ENCODE results near the gene POLR3A.
"Not testable (repeated sequence)": the region's sequence is repeated elsewhere in the genome, so short reads cannot be mapped to it uniquely, and the experiment has no call there.

The POLR3A gene

GRCh38 chr10:78009662-78010061, 19.7 kb downstream of the POLR3A start:
- TF ChIP-seq, protein P1, sequence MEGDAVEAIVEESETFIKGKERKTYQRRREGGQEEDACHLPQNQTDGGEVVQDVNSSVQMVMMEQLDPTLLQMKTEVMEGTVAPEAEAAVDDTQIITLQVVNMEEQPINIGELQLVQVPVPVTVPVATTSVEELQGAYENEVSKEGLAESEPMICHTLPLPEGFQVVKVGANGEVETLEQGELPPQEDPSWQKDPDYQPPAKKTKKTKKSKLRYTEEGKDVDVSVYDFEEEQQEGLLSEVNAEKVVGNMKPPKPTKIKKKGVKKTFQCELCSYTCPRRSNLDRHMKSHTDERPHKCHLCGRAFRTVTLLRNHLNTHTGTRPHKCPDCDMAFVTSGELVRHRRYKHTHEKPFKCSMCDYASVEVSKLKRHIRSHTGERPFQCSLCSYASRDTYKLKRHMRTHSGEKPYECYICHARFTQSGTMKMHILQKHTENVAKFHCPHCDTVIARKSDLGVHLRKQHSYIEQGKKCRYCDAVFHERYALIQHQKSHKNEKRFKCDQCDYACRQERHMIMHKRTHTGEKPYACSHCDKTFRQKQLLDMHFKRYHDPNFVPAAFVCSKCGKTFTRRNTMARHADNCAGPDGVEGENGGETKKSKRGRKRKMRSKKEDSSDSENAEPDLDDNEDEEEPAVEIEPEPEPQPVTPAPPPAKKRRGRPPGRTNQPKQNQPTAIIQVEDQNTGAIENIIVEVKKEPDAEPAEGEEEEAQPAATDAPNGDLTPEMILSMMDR (conservative IDR thresholded peaks at IDR 0.05; ENCODE audit: low read depth, low read length), result no peak
- H3K4me3 ChIP-seq (ENCODE audit: low read length), result no peak overlapping the region
- no peak for DNase-seq (ENCODE audit: low read depth)

GRCh38 chr10:78007172-78007571, 22.1 kb downstream of the POLR3A start:
- no peak overlapping the region for H3K4me3 ChIP-seq (ENCODE audit: low read length)
- TF ChIP-seq, protein P1 (conservative IDR thresholded peaks at IDR 0.05; ENCODE audit: low read depth, low read length), result no peak
- no peak for DNase-seq (ENCODE audit: low read depth)

DNA sequence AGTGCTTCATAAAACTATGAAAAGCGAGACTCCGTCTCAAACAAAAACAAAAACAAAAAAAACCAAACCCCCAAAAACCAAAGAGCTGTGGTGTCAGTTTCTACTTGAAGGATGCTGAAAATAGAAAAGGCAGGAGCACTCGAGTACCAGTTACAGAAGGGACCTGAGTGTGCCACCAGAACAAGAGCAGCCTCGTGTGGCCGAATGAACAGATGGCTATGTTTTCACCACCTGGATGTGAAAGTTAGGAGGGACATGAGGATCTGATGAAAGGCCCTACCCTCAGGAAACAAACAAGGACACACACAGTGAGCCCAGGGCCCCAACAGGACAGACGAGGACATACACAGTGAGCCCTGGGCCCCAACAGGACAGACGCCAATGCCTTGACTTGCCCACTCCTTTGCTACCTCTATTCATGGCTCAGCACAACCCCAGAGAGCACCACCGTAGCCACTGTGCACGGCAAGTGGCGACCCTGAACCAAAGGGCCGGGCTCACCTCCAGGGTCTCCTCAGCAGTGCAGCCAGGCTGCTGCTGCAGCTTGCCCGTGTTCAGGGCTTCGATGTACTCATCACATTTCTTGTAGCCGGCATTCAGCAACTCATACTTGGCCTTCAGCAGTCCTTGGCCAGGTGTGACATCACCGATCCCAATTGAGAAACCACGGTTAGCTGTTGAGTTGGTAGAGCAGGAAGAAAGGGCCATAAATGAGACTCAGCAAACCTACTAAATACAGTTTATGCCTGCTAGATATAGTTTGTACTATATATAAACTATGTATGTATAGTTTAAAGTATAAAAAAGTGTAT, 24.9 kb downstream of the POLR3A start:
- H3K4me3 ChIP-seq (ENCODE audit: low read length), result no peak overlapping the region
- no peak for DNase-seq (ENCODE audit: low read depth)
- TF ChIP-seq, protein P1 (conservative IDR thresholded peaks at IDR 0.05; ENCODE audit: low read depth, low read length), result no peak

- TF ChIP-seq, protein P1 (conservative IDR thresholded peaks at IDR 0.05; ENCODE audit: low read depth, low read length), result no peak
- H3K4me3 ChIP-seq (ENCODE audit: low read length), result no peak overlapping the region
- no peak for DNase-seq (ENCODE audit: low read depth)
Measured at GRCh38 chr10:78002541-78003288, 26.6 kb downstream of the POLR3A start.

DNA sequence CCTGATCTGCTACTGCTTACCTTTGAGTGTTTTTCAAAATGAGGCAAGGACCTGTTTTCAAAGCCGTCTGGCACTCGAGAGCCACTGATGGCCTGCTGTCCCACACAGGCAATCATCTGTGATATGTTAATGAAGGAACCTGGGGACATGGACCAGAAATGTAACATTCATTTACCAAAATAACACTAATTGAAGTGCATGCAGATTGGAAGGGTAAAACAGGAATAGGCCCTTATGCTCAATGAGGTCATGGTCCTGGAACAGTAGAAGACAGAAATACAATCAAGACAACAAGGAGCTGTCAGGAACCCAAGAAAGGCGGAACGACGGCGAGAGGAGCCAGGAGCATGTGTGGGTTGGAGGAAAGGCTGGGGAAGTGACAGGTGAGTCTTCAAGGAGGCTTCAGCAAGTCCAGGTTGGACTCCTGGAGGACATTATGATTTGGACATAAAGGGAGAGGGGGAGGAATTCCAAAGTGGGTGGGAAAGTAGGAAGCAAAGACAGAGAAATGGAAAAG, 28.3 kb downstream of the POLR3A start:
- DNase-seq (ENCODE audit: low read depth), result no peak
- TF ChIP-seq, protein P1 (conservative IDR thresholded peaks at IDR 0.05; ENCODE audit: low read depth, low read length), result no peak
- H3K4me3 ChIP-seq (ENCODE audit: low read length), result no peak overlapping the region

DNA sequence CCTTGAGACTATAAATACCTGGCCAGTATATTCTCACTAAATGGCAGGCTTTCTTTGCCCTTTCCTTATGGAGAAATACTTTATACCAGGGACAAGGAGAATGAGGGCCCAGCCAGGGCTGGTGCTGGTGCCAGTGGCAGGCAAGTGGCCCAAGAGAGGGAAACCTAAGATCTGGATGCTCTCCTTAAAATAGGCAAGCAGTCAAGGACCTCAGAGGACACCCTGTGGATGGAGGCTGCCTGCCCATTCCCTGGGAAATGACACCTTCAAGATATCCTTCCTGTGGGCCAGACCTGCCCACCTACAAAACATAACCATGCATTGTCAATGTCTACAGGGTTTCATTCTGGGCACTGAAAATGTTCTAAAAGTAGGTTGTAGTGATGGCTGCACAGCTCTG, 29.1 kb downstream of the POLR3A start:
- H3K4me3 ChIP-seq (ENCODE audit: low read length), result no peak overlapping the region
- TF ChIP-seq, protein P1 (conservative IDR thresholded peaks at IDR 0.05; ENCODE audit: low read depth, low read length), result no peak
- no peak for DNase-seq (ENCODE audit: low read depth)

DNA sequence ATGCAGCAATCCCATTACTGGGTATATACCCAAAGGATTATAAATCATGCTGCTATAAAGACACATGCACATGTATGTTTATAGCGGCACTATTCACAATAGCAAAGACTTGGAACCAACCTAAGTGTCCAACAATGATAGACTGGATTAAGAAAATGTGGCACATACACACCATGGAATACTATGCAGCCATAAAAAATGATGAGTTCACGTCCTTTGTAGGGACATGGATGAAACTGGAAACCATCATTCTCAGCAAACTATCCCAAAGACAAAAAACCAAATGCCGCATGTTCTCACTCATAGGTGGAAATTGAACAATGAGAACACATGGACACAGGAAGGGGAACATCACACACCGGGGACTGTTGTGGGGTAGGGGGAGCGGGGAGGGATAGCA, 30.5 kb downstream of the POLR3A start:
- DNase-seq (ENCODE audit: low read depth); H3K4me3 ChIP-seq (ENCODE audit: low read length): not testable (repeated sequence)

All from retinal pigment epithelial cell (primary cell).